ENCODE measurements around the gene SORT1.

DNA sequence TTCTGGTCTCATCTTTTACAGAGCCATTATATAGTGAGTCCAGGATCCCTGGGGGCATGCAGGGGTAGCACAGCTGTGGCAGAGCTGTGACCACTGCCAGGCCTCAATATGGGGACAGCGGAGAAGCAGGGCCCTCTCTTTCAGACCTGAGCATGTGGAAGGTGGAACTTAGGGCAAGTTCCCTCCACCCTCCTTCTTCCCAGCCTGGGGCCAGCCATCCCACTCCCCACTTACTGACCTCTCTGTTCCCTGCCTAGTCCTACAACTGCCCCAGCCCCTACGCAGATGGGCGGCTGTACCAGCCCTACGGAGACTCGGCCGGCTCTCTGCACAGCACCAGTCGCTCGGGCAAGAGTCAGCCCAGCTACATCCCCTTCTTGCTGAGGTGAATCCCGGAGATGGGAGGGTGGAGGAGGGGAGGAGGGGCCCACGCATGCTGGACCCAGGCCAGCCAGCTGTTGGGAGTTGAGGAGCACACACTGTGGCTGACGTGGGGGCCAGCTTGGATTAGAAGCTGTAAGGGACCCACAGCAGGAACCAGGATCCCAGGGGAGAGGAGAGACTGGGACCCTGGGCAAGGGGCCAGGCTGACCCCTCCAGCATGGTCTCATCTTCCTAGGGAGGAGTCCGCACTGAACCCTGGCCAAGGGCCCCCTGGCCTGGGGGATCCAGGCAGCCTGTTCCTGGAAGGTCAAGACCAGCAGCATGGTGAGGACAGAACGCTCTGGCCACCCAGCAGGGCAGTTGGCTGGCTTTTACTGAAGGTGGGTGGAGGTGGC, 125.5 kb downstream of the SORT1 start:
- TF ChIP-seq, protein P1, sequence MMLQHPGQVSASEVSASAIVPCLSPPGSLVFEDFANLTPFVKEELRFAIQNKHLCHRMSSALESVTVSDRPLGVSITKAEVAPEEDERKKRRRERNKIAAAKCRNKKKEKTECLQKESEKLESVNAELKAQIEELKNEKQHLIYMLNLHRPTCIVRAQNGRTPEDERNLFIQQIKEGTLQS (IDR thresholded peaks at IDR 0.05; ENCODE audit: insufficient read depth, low read depth, low read length) = no peak
- TF ChIP-seq EZH2 (IDR thresholded peaks at IDR 0.05; ENCODE audit: low read depth, low read length, severe bottlenecking) = no peak
